Activated naive CD4-positive, alpha-beta T cell treated with anti-CD3 and anti-CD28 coated beads, Interleukin-2, amount 10 ng/mL, durations not matched to agents 7 days and 5 days (primary cell): ENCODE data around the gene PKP1.
"Not testable (repeated sequence)": the region's sequence is repeated elsewhere in the genome, so short reads cannot be mapped to it uniquely, and the experiment has no call there.

Experiments
- CTCF ChIA-PET: fragments of 350-600 bp; sonication (Branson Sonifier 250); formaldehyde crosslinking; loops from one replicate; lab custom pipeline; 2021; ENCODE audit warnings: antibody characterized with exemption; lab: Charles Lee
- DNase-seq: peaks from one replicate; pipeline ENCODE4 v3.0.0-alpha.2; 2020
- H3K27ac Mint-ChIP-seq: one replicate; pipeline ENCODE4 v1.8.0; 2021; ENCODE audit warnings: mild to moderate bottlenecking, moderate library complexity, mixed read lengths
- H3K27me3 Mint-ChIP-seq: one replicate; pipeline ENCODE4 v1.8.0; 2021; ENCODE audit warnings: mild to moderate bottlenecking, mixed read lengths
- H3K36me3 Mint-ChIP-seq: one replicate; pipeline ENCODE4 v1.8.0; 2021; ENCODE audit warnings: mixed read lengths
- H3K4me1 Mint-ChIP-seq: one replicate; pipeline ENCODE4 v1.8.0; 2021; ENCODE audit warnings: mixed read lengths
- H3K4me3 Mint-ChIP-seq: one replicate; pipeline ENCODE4 v1.8.0; 2021; ENCODE audit warnings: mild to moderate bottlenecking, moderate library complexity, mixed read lengths
- H3K9me3 Mint-ChIP-seq: one replicate; pipeline ENCODE4 v1.8.0; 2021; ENCODE audit warnings: mixed read lengths

PKP1 gene

DNA sequence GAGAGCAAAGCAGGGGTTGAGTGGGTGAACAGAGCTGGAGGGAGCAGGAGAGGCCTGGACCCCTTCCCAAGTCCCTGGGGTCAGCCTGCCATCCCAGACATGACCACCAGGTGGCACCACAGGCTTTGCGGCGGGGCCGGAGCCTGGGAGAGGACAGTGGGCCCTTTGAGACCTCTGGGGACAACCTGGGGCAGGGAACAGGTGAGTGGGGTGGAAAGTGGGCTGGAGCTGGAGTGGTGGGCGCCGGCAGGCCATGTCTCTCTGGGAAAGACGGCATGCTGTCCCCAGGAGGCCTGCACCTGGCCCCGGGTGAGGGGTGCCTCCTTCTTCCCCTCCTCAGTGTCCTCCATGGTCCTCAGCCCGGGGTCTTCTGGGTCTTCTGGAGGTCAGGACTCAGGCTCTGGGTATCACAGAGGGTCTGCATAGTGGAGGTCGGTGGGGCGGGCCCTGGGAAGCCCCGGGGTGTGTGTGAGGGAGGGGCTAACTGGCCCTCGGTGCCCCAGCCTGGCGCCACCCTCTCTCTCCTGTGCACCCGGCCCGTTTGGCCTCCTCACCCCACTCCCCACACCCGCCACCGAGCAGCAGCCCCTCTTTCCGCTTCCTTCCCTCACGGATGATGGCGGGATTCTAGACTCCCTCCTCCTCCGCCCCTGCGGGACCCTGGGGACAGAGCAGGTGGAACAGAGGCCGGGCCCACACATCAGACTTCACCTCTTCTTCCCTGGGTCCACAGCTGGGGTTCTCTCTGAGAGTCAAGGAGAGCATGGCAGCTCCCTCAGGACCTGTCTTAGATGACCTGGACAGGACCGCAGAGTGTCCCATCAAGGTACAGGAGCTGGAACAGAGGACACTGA is 28.5 kb upstream of the PKP1 start:
- CTCF ChIA-PET = interaction anchor here (0.8 to 4.0 kb wide), 11 partner anchors 35 to 151 kb away, joined by 3 to 44 read pairs (median 4); no protein-coding TSS in a partner anchor
- DNase-seq = peak; percentile 70
- no peak overlapping the region for H3K4me3 Mint-ChIP-seq
- no peaks in the 10 kb centered on the region for H3K36me3 Mint-ChIP-seq
- no peaks in the 10 kb centered on the region for H3K9me3 Mint-ChIP-seq
- H3K27me3 Mint-ChIP-seq = no peaks in the 10 kb centered on the region
- H3K4me1 Mint-ChIP-seq = peaks cover 2% of the 10 kb centered on the region
- H3K27ac Mint-ChIP-seq = no peak overlapping the region

DNA sequence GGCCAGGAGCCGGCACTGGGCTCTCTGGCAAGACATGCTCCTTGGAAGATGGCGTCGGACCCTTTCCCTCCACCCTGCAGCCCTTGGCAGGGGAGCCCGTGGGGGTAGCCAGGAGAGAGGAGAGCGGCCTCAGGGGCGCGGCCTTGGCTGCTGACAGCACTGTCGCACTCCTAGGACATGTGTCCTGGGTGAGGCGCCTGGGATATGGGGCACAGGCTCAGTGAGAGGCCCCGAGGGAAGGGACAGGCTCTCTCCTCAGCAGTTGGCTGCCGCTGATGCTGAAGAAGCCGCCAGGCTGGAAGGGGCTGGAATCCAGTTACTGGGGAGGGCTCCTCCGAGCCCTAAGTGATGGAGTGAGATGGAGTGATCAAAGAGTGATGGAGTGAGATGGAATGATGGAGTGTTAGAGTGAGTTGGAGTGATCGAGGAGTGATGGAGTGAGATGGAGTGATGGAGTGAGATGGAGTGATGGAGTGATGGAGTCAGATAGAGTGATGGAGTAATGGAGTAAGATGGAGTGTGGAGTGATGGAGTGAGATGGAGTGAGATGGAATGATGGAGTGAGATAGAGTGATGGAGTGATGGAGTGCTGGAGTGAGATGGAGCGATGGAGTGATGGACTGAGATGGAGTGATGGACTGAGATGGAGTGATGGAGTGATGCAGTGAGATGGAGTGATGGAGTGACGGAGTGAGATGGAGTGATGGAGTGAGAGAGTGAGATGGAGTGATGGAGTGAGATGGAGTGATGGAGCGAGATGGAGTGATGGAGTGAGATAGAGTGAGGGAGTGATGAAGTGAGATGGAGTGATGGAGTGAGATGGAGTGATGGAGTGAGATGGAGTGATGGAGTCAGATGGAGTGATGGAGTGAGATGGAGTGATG is 27.6 kb upstream of the PKP1 start:
- Mint-ChIP-seq H3K27ac (no peak overlapping the region), H3K36me3 (no peaks in the 10 kb centered on the region), H3K4me1 (peaks cover 2% of the 10 kb centered on the region), H3K9me3 (no peaks in the 10 kb centered on the region), H3K27me3 (no peaks in the 10 kb centered on the region), H3K4me3 (no peak overlapping the region)
- CTCF ChIA-PET = no interaction called here
- DNase-seq = no peak

GRCh38 chr1:201258132-201258531 is 25.2 kb upstream of the PKP1 start:
- CTCF ChIA-PET = interaction anchor here (1.4 kb wide), 1 partner anchor 151 kb away, joined by 3 read pairs; no protein-coding TSS in a partner anchor
- not testable (repeated sequence) for H3K27me3 Mint-ChIP-seq, H3K4me3 Mint-ChIP-seq, H3K27ac Mint-ChIP-seq, H3K36me3 Mint-ChIP-seq, H3K4me1 Mint-ChIP-seq, H3K9me3 Mint-ChIP-seq, DNase-seq

- H3K36me3 Mint-ChIP-seq = no peaks in the 10 kb centered on the region
- DNase-seq = no peak
- H3K27ac Mint-ChIP-seq = no peak overlapping the region
- no peaks in the 10 kb centered on the region for H3K9me3 Mint-ChIP-seq
- no peak overlapping the region for H3K4me3 Mint-ChIP-seq
- H3K4me1 Mint-ChIP-seq = peaks cover 2% of the 10 kb centered on the region
- CTCF ChIA-PET = interaction anchor here (1.4 to 1.9 kb wide), 2 partner anchors 102 to 150 kb away, joined by 3 to 8 read pairs; no protein-coding TSS in a partner anchor
- peaks cover 6% of the 10 kb centered on the region for H3K27me3 Mint-ChIP-seq
Observed at GRCh38 chr1:201258763-201259230, 24.5 kb upstream of the PKP1 start.

GRCh38 chr1:201259476-201260235 is 23.6 kb upstream of the PKP1 start:
- no peak for DNase-seq
- peaks cover 2% of the 10 kb centered on the region for H3K4me1 Mint-ChIP-seq
- H3K27ac Mint-ChIP-seq = no peak overlapping the region
- no peaks in the 10 kb centered on the region for H3K36me3 Mint-ChIP-seq
- peaks cover 14% of the 10 kb centered on the region for H3K27me3 Mint-ChIP-seq
- H3K9me3 Mint-ChIP-seq = no peaks in the 10 kb centered on the region
- H3K4me3 Mint-ChIP-seq = no peak overlapping the region
- CTCF ChIA-PET = interaction anchor here (1.4 to 1.9 kb wide), 2 partner anchors 101 to 150 kb away, joined by 3 to 8 read pairs; no protein-coding TSS in a partner anchor

DNA sequence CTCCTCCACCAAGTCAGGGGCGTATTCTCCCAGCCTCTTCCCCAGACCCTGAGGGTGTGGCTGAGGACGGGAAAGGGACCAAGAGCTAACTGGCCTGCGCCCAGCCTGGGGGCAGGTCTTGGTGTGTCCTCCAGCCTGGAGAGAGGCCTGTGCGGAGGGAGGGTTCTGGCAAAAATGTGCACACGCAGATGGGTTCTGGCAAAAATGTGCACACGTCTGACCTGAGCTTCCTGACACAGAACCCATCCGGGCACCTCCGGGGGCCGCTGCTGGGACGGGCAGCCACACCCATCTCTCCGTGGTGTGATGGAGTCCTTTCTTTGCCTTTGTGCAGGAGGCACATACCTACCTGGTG is 23.1 kb upstream of the PKP1 start:
- H3K36me3 Mint-ChIP-seq = no peaks in the 10 kb centered on the region
- H3K4me1 Mint-ChIP-seq = peaks cover 2% of the 10 kb centered on the region
- H3K27ac Mint-ChIP-seq = no peak overlapping the region
- no peak overlapping the region for H3K4me3 Mint-ChIP-seq
- CTCF ChIA-PET = interaction anchor here (1.9 kb wide), 1 partner anchor 101 kb away, joined by 8 read pairs; no protein-coding TSS in a partner anchor
- peaks cover 15% of the 10 kb centered on the region for H3K27me3 Mint-ChIP-seq
- no peaks in the 10 kb centered on the region for H3K9me3 Mint-ChIP-seq
- no peak for DNase-seq

DNA sequence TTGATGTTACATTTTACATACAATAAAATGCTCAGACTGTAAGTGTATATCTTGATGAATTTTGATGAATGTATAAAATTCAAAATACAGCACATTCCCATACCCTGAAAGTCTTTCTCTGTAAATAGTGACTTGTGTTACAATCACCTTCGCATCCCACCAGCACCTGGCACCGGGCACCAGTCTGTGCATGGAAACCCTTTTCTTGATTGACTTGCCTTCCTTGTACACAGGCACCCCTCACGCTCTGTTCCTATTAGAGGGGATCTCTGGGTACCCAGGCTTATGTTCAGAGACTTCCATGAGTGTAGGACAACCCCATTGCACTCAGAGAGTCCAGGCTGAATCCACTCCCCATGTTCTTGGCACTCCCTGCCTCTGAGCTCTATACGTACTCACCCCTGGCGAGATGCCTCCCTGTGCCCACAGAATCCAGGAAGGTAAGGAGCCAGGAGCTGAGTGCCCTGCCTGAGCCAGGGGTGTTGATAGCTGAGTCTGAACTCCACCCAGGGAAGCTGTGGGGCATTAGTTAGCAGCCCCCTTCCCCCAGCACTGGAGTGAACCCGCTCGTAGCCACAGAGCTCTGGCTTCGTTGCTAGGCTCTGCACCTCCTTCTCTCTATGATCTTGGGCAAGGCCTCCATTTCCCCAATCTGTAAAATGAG is 22.5 kb upstream of the PKP1 start:
- DNase-seq = no peak
- Mint-ChIP-seq H3K27ac (no peak overlapping the region), H3K4me3 (no peak overlapping the region), H3K9me3 (no peaks in the 10 kb centered on the region), H3K27me3 (peaks cover 15% of the 10 kb centered on the region), H3K36me3 (no peaks in the 10 kb centered on the region), H3K4me1 (peaks cover 2% of the 10 kb centered on the region)
- CTCF ChIA-PET = no interaction called here

- H3K9me3 Mint-ChIP-seq = no peaks in the 10 kb centered on the region
- DNase-seq = no peak
- no peak overlapping the region for H3K4me3 Mint-ChIP-seq
- H3K27me3 Mint-ChIP-seq = peaks cover 19% of the 10 kb centered on the region
- no peaks in the 10 kb centered on the region for H3K36me3 Mint-ChIP-seq
- H3K27ac Mint-ChIP-seq = no peak overlapping the region
- CTCF ChIA-PET = no interaction called here
- peaks cover 2% of the 10 kb centered on the region for H3K4me1 Mint-ChIP-seq
Observed at GRCh38 chr1:201261771-201262547, 21.3 kb upstream of the PKP1 start.

- peaks cover 19% of the 10 kb centered on the region for H3K27me3 Mint-ChIP-seq
- H3K9me3 Mint-ChIP-seq = no peaks in the 10 kb centered on the region
- DNase-seq = no peak
- H3K36me3 Mint-ChIP-seq = no peaks in the 10 kb centered on the region
- peaks cover 2% of the 10 kb centered on the region for H3K4me1 Mint-ChIP-seq
- CTCF ChIA-PET = interaction anchor here (0.5 to 0.9 kb wide), 2 partner anchors 71 to 99 kb away, joined by 3 read pairs; no protein-coding TSS in a partner anchor
- H3K27ac Mint-ChIP-seq = no peak overlapping the region
- no peak overlapping the region for H3K4me3 Mint-ChIP-seq
Observed at GRCh38 chr1:201262963-201263608, 20.2 kb upstream of the PKP1 start.

DNA sequence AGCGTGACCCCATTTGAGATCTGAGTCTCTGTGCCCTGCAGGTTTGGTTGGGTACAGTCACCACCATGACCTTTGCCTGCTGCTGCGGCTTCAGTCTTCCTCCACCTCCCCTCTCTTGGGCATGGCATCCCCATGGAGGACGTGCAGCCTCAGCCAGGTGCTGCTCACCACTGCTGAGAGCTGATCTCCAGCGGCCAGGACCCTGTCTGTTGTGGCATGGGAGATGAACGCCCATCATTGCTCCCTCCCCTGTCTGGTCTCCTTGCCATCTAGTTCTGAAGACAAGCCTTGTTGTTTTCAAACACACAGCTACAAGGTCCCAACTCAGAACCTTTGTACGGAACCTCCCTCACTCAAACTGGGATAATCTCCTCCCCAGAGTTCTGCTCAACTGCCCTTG is 19.2 kb upstream of the PKP1 start:
- Mint-ChIP-seq H3K4me3 (no peak overlapping the region), H3K27ac (no peak overlapping the region)
- CTCF ChIA-PET = interaction anchor here (0.5 kb wide), 1 partner anchor 460 kb away, joined by 3 read pairs; no protein-coding TSS in a partner anchor

GRCh38 chr1:201264554-201264953 is 18.8 kb upstream of the PKP1 start:
- no peak for DNase-seq
- H3K27me3 Mint-ChIP-seq = peaks cover 28% of the 10 kb centered on the region
- CTCF ChIA-PET = interaction anchor here (0.5 kb wide), 1 partner anchor 461 kb away, joined by 3 read pairs; no protein-coding TSS in a partner anchor
- no peak overlapping the region for H3K27ac Mint-ChIP-seq
- H3K4me3 Mint-ChIP-seq = no peak overlapping the region
- no peaks in the 10 kb centered on the region for H3K4me1 Mint-ChIP-seq
- H3K9me3 Mint-ChIP-seq = no peaks in the 10 kb centered on the region
- H3K36me3 Mint-ChIP-seq = no peaks in the 10 kb centered on the region

More for the DNA sequence above, 19.2 kb upstream of the PKP1 start:
- Mint-ChIP-seq H3K4me1 (peaks cover 2% of the 10 kb centered on the region), H3K27me3 (peaks cover 26% of the 10 kb centered on the region), H3K36me3 (no peaks in the 10 kb centered on the region), H3K9me3 (no peaks in the 10 kb centered on the region)
- no peak for DNase-seq

DNA sequence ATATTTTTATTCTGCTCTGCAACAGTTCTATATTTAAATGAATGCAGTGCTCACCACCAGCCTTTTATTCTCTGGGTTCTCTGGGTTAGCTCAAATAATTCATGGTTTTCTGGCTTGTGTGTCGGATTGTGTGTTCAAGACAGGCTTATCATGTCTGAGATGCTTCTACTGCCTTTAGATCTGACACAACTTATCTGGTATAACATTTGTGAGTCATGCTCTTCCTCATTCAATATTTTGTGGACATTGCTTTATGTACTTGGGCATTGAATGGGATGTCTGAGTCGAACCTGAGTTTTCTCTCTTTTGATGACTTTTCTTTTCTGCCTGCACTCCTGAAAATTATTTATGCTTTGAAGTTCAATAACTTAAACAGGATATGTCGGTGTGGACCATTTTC is 17.6 kb upstream of the PKP1 start:
- CTCF ChIA-PET = no interaction called here
- Mint-ChIP-seq H3K36me3 (no peaks in the 10 kb centered on the region), H3K4me3 (no peak overlapping the region), H3K9me3 (no peaks in the 10 kb centered on the region), H3K27me3 (peaks cover 34% of the 10 kb centered on the region), H3K4me1 (no peaks in the 10 kb centered on the region), H3K27ac (no peak overlapping the region)
- DNase-seq = no peak
